Lung (tissue), 12 donors: ENCODE results near the gene ZBED2. TPM values are rescaled to one million over a fixed set of nuclear protein-coding genes. Genes with fewer than 3 reads are reported as not detected.

Experiments
- ATAC-seq: fragments of 200-7000 bp; cut with Tn5 transposase; one replicate; pipeline ENCODE4 v1.9.1; 2020; ENCODE audit warnings: moderate number of reproducible peaks; ENCODE audit not compliant: insufficient read depth, low FRiP score
- DNase-seq, 3 donors: peaks; one replicate each; pipeline ENCODE4 v3.0.0-alpha.2; 2013 to 2017
- H3K27ac ChIP-seq, 2 donors: one replicate each; pipeline ENCODE4 v1.5.1; 2013; ENCODE audit warnings: mild to moderate bottlenecking in 2 of 2, moderate library complexity in 2 of 2, control low read depth in 1 of 2, inconsistent platforms in 1 of 2, low read depth in 1 of 2, low read length in 1 of 2
- H3K27me3 ChIP-seq, 3 donors: one replicate each; pipeline ENCODE4 v1.5.1; 2013; ENCODE audit warnings: low read length in 2 of 3; ENCODE audit not compliant: control insufficient read depth in 3 of 3, insufficient read depth in 3 of 3
- H3K36me3 ChIP-seq, 4 donors: one replicate each; pipeline ENCODE4 v1.5.1; 2013; ENCODE audit warnings: low read length in 4 of 4, mild to moderate bottlenecking in 1 of 4, moderate library complexity in 1 of 4; ENCODE audit not compliant: control insufficient read depth in 4 of 4, insufficient read depth in 4 of 4
- H3K4me1 ChIP-seq, 5 donors: one replicate each; pipeline ENCODE4 v1.5.1; 2013; ENCODE audit warnings: low read length in 5 of 5, mild to moderate bottlenecking in 2 of 5, moderate library complexity in 1 of 5; ENCODE audit not compliant: control insufficient read depth in 5 of 5, insufficient read depth in 5 of 5
- H3K4me3 ChIP-seq: one replicate; pipeline ENCODE4 v1.5.1; 2013; ENCODE audit warnings: mild to moderate bottlenecking, control low read depth, moderate library complexity
- H3K9ac ChIP-seq, 2 donors: one replicate each; pipeline ENCODE4 v1.5.1; 2013; ENCODE audit warnings: low read length in 2 of 2, control low read depth in 1 of 2; ENCODE audit not compliant: insufficient read depth in 1 of 2
- H3K9me3 ChIP-seq, 4 donors: one replicate each; pipeline ENCODE4 v1.5.1; 2013; ENCODE audit warnings: low read length in 3 of 4, mild to moderate bottlenecking in 1 of 4, moderate library complexity in 1 of 4; ENCODE audit not compliant: control insufficient read depth in 4 of 4, insufficient read depth in 3 of 4
- WGBS, 2 donors: extraction: QIAGEN DNeasy Blood & Tissue Kit; methylation state at CpG; one replicate each; pipeline ENCODE4 v1.1.7; 2013; 5-methylcytosine and 5-hydroxymethylcytosine counted together
- polyA plus RNA-seq, 2 donors: library from polyadenylated mRNA; stranded (reverse); fragments of 200-250 nt; gene quantifications; one replicate each; pipeline ENCODE4 v1.2.1, GENCODE V29; 2013
- total RNA-seq, 2 donors: library from RNA; depleted of rRNA in 1 of 2; stranded (reverse); fragments of >200 nt in 1 of 2; gene quantifications; one replicate each; pipeline ENCODE4 v1.2.1, GENCODE V29; 2014 to 2021
- TF ChIP-seq, protein P1 (sequence below): IDR thresholded peaks from 2 replicates; pipeline ENCODE4 v1.5.1; 2012; ENCODE audit warnings: mild to moderate bottlenecking; ENCODE audit errors: control extremely low read depth, extremely low read depth
- donor health status: control.
- donor health status: control.
- donor health status: Bipolar disorder and iron deficiency.
- donor health status: healthy.
- donor health status: DM: yes; HTN: yes; CAD: no.

ZBED2 gene
- total and polyA plus RNA-seq, 4 donors = 0.60 to 9.5 (median 5.7) TPM

DNA sequence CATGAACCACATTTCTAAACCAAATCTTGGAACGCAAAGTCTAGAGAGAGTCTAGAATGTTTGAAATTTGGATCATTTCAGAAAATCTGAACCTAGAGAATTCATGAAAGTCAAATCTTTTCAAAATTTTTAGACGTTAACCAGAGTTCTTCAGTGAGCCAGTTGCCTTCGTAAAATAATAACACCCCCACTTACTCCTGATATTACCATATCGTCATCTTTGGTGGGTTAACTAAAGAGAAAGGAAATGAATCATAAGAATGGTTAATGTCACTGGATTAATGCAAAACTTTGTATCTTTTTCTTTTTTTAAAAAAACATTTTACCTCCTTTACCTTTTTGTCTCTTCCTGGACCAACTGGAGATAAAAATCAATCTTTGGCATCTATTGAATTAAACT, 1.2 kb upstream of the ZBED2 start:
- ATAC-seq = no peak
- TF ChIP-seq, protein P1, sequence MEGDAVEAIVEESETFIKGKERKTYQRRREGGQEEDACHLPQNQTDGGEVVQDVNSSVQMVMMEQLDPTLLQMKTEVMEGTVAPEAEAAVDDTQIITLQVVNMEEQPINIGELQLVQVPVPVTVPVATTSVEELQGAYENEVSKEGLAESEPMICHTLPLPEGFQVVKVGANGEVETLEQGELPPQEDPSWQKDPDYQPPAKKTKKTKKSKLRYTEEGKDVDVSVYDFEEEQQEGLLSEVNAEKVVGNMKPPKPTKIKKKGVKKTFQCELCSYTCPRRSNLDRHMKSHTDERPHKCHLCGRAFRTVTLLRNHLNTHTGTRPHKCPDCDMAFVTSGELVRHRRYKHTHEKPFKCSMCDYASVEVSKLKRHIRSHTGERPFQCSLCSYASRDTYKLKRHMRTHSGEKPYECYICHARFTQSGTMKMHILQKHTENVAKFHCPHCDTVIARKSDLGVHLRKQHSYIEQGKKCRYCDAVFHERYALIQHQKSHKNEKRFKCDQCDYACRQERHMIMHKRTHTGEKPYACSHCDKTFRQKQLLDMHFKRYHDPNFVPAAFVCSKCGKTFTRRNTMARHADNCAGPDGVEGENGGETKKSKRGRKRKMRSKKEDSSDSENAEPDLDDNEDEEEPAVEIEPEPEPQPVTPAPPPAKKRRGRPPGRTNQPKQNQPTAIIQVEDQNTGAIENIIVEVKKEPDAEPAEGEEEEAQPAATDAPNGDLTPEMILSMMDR = no peak
- H3K27me3 ChIP-seq = no peaks in the 10 kb centered on the region
- no peak overlapping the region for H3K4me3 ChIP-seq
- H3K9ac ChIP-seq = no peak overlapping the region
- H3K36me3 ChIP-seq = no peaks in the 10 kb centered on the region
- no peaks in the 10 kb centered on the region for H3K9me3 ChIP-seq
- peaks cover 0 to 3% (median 0%) of the 10 kb centered on the region in 5 donors for H3K4me1 ChIP-seq
- DNase-seq = no peak
- no peak overlapping the region for H3K27ac ChIP-seq
- WGBS, 2 donors = 84 to 88% methylated on average over 4 of the region's 4 CpGs

GRCh38 chr3:111594781-111595180, 365 bp downstream of the ZBED2 start:
- Histone ChIP-seq H3K9ac (no peak overlapping the region), H3K4me3 (no peak overlapping the region), H3K27ac (peak overlapping the region in 1 of 2 donors; percentile 67), H3K9me3 (no peaks in the 10 kb centered on the region), H3K27me3 (no peaks in the 10 kb centered on the region), H3K36me3 (no peaks in the 10 kb centered on the region), H3K4me1 (peaks cover 0 to 3% (median 0%) of the 10 kb centered on the region in 5 donors)
- TF ChIP-seq, protein P1 = no peak
- DNase-seq = no peak
- no peak for ATAC-seq
- WGBS, 2 donors = 0 to 63% methylated on average over 1 of the region's 1 CpG

DNA sequence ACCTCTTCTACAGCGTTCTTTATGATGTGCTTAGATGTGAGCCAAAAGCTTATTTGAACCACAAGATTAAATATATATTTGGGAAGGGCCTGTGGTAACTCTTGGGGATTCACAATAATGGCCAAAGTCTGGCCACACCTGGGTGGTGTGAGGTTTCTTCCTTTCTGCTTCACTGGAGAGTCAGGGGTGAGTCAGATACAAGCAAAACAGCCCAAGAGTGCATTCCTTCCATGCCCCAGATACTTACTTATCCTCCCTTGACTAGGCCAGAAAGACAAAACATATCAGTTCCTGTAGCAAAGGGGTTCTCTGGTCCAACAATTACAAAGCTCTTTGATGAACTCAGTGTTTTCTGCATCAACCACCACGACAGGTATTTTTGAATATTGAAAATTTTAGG, 941 bp downstream of the ZBED2 start:
- TF ChIP-seq, protein P1 = no peak
- Histone ChIP-seq H3K27me3 (no peaks in the 10 kb centered on the region), H3K4me3 (no peak overlapping the region), H3K36me3 (no peaks in the 10 kb centered on the region), H3K9ac (no peak overlapping the region), H3K9me3 (no peaks in the 10 kb centered on the region), H3K27ac (peak overlapping the region in 1 of 2 donors; percentile 49), H3K4me1 (peaks cover 0 to 3% (median 0%) of the 10 kb centered on the region in 5 donors)
- ATAC-seq (peak; percentile 33), DNase-seq (no peak)
- 80 to 83% methylated on average over 2 of the region's 2 CpGs for WGBS, 2 donors

GRCh38 chr3:111593666-111594065, 1.5 kb downstream of the ZBED2 start:
- 89% methylated on average over 9 of the region's 9 CpGs for WGBS, 2 donors
- H3K4me1 ChIP-seq = peaks cover 0 to 3% (median 0%) of the 10 kb centered on the region in 5 donors
- ATAC-seq (no peak), DNase-seq (no peak)
- H3K27me3 ChIP-seq = no peaks in the 10 kb centered on the region
- no peak overlapping the region for H3K9ac ChIP-seq
- no peaks in the 10 kb centered on the region for H3K36me3 ChIP-seq
- peak overlapping the region in 1 of 2 donors; percentile 49 for H3K27ac ChIP-seq
- TF ChIP-seq, protein P1 = no peak
- no peak overlapping the region for H3K4me3 ChIP-seq
- H3K9me3 ChIP-seq = no peaks in the 10 kb centered on the region
